Medulla oblongata (tissue), 1 donor: ENCODE measurements around the gene HDGFL2.

Experiments
- DNase-seq: peaks from one replicate; pipeline ENCODE4 v3.0.0-alpha.2; 2015; ENCODE audit errors: extremely low spot score

The HDGFL2 gene

DNA sequence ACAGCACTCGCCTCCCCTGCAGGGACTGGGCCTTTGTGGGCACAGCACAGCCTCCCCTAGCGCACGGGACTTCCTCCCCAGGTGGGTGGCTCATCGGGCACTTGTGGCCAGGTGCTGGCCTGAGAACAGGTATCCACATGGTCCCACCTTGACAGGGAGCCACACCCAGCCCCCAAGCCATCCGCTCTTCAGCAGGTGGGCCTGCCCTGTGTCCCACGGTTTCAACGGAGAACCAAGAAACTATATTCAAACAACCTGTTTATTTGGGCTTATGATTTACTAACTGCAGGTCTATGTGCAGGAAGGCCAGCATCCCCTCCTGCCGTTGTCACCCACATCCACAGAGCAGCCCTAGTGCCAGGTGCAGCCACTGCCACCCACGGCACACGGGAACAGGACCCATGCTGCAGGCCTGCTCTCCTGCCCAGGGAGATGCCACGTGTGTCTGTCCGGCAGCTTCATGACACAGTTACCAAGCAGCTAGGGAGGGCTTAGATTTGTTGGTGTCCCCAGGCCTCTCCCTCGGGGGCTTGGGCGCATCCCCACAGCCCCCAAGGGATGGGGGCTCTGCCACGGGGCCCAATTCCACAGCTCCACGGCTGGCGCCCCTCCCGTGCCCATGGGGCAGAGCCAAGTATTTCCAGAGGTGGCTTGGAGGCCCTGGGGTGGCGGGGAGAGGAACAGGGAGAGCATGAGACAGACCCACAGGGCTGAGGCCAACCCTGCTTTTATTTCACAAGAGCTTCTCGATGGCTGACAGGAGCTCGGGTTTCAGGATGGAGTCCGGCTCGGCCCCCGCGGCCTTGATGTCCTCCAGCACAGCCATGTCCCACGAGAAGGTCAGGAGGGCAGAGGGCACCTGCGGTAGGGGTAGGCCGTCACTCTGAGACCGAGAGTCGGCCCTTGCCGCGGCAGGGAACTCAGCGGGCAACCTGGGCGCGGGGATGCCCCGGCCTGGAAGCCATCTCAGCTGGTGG lies 27.0 kb upstream of the HDGFL2 start:
- DNase-seq: no peak

DNA sequence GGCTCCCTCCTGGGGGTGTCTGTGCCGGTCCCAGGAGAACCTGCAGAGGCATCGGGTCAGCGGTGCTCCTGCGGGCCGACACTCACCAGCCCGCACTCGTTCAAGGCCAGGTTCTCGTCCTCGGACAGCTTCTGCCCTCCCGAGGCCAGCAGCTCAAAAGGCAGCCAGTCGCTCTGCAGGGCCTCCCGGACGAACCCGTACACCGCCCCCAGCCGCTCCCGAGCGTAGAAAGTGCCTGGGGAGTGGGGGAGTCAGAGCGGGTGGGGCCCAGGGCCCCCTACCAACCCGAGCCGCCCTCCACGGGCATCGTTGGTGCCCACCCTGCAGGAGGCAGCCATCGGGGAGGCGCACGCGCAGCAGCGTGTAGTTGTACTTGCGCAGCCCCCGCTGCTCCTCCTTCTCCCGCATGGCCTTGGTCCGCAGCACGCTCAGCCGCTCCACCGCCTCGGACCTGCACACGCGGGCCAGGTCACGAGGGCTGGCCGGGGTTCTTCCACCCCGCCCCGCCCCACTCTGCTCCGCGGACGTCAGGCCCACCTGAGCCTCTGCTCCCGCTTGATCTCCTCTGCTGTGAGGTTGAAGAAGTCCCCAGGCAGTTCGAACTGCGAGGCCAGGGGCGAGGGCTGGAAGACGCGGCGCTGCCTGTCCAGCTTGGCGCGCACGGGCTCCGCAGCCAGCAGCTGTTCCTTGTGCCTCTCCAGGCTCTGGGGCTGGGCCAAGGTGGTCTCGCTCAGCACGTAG lies 26.0 kb upstream of the HDGFL2 start:
- DNase-seq: no peak

DNA sequence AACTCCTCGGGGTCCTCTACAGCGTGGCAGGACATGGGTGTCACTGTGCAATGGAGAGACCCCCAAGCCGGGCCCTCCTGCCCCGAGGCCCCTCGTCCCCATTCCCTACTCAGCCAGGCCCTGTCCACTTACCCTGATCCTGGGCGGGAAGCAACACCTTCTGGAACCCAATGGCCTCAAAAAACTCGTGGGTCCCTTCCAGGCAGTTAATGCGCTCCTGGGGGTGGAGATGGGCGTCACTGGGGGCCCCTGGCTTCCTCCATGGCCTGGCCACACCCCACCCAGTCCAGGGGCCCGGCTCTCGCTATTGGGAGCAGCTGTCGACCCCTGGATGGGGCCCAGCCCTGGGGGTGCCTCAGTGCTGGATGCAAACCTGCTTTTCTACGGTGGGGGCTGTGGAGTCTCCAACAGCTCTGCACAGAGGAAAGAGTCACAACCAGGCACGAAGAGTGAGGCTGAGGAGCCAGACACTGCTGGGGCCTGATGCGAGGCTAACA lies 25.3 kb upstream of the HDGFL2 start:
- no peak for DNase-seq

DNA sequence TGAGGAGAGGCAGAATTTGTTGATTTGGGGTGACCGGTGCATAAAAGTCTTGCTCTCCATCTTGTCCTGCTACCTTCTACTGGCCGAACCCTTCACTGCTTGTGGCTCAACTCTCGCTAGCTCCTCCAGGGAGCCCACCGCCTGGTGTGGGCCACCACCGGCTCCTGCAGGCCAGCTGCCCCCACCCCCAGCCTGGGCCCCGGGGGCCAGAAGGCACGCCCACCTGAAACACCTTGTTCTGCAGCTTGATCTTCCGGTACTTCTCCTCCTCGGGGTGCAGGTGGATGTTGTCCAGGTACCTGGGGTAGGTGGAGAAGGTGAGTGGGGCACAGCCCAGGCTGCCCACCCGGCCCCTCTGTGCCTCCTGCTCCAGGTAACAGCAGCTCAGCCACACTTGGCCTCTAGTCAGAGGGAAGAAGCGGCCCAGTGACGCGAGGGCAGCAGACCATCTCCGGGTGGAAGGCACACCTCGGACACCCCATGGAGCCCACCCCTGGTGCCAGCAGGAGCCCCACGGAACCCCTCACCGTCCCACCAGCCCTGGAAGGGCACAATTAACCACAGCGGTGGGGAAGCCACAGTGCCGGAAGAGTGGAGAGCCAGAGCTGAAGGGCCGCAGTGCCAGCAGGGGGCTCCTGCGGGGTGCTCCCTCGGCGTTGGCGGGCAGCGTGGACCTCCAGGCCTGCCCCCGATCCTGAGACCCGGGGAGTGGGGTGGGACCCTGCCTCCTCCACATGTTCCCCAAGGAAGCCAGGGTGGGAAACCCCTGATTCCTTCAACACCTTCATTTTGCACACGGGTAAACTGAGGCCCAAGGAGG lies 24.6 kb upstream of the HDGFL2 start:
- no peak for DNase-seq

- DNase-seq: no peak
Observed at GRCh38 chr19:4448147-4448985, 23.7 kb upstream of the HDGFL2 start.

- DNase-seq: peak; percentile 85
Observed at GRCh38 chr19:4449022-4449638, 23.0 kb upstream of the HDGFL2 start.

GRCh38 chr19:4449639-4450028 lies 22.5 kb upstream of the HDGFL2 start:
- no peak for DNase-seq

GRCh38 chr19:4452230-4452990 lies 19.7 kb upstream of the HDGFL2 start:
- DNase-seq: no peak

DNA sequence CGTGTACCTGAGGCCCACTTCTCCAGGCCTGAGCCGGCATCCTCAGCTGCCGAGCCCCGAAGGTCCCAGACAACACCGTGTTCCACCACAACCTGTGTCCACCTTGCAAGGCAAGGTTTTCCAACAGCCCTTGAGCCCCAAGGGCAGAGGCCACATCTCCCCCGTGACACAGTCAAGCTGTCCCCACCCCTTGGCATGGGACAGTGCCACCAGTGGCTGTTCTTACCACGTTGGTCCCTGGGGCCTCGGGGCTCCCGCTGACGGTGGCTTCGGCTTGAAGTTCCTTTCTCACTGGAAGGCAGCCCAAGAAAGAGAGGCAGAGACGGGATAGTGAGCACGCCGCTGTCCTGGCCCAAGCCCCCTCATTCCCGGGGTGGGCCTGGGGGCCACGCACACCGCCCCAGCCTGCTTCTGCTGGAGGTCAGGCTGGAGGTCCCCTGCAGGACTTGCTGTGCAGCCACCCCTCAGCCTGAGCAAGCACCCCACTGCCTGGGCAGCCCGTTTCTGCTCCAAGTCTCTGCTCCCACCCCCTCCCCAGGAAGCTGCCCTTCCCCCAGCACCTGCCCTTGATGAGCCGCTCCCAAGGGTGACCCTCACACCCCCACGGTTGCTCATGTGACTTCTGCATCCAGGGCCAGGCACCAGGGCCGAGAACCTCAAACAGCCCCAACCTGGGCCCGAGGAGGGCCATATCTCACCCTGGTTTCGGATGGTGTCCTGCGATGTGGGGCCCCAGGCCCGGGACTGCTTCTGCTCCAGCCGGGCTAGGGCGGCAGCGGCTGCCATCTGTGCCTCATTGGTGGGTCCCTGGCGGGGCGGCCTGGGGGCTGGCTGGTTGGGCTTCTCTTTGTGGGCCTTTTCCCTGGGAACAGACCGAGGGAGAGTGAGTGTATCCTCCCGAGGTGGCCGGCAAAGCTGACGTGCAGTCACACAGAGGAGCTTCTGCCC lies 18.6 kb upstream of the HDGFL2 start:
- no peak for DNase-seq

DNA sequence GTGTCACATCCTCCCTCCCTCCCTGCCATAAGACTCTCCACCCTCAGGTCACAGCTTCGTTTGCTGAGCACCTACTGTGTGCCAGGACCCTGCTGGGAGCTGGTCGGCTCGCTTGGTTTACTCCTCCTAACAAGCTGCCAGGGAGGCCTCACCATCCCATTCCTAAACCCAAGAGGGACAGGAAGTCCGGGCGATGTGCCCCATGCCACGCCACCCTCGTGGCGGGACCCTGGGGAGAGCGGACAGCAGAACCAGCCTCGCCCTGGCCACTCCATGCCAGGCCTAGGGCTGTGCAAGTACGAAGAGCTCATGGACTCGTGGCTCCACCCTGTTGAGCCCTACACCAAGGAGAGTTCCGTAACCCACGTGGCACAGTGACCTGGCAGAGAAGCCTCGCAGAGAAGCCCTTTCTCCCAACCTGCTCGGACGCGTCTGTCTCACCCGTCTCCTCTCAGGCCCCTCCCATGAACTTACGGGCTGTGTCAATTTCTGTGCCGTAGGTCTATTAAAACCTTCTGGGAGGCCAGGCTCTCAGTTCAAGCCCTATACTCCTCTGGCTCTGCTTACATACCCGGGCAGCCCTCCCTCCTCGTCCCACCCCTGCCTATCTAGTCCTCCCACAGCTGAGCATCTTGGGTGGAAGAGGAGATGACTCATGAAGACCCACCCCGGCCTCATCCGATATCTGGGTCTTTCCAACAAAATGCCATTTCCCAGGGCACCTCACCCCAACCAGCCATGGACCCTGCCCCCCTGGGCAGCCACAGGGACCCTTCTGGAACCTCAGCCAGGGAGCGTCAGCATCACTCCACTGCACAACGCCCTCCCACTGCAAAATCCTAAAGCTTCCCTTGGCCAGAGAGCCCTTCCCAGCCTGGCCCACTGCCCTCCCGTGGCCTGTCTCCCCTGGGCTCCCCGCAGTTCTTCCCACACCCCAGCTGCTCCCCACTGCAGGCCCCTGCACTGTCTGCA lies 17.1 kb upstream of the HDGFL2 start:
- DNase-seq: no peak

GRCh38 chr19:4455719-4456475 lies 16.2 kb upstream of the HDGFL2 start:
- DNase-seq: peak; percentile 86

GRCh38 chr19:4456476-4456842 lies 15.6 kb upstream of the HDGFL2 start:
- DNase-seq: peak; percentile 30

- peak; percentile 27 for DNase-seq
Observed at GRCh38 chr19:4456843-4457653, 15.0 kb upstream of the HDGFL2 start.

GRCh38 chr19:4457654-4458395 lies 14.3 kb upstream of the HDGFL2 start, which contains the start of gene UBXN6:
TSS of gene UBXN6 (minus strand) at chr19:4457794. CDS start at chr19:4457697, 97 bp downstream.
- DNase-seq: peak; percentile 98
